Sigmoid colon (tissue), 4 donors: ENCODE data around the gene SELENOV.

ENCODE experiments used
- POLR2A ChIP-seq, 2 donors: fragments of 450-650 bp; IDR thresholded peaks; one replicate each; pipeline ENCODE4 v1.6.1; 2016; ENCODE audit warnings: antibody characterized with exemption in 2 of 2, mild to moderate bottlenecking in 2 of 2, moderate library complexity in 2 of 2
- POLR2AphosphoS5 ChIP-seq, 4 donors: sonication (generic); formaldehyde crosslinking; IDR thresholded peaks; one replicate each; pipeline ENCODE4 v1.6.1; 2017; ENCODE audit warnings: antibody characterized with exemption in 4 of 4
- TF ChIP-seq, protein P1 (sequence below), 4 experiments: fragments of 450-650 bp in 3 of 4; fragments of 200-600 bp in 1 of 4; IDR thresholded peaks; one replicate each; pipeline ENCODE4 v1.5.1; 2016 to 2019; ENCODE audit warnings: antibody characterized with exemption in 4 of 4, mild to moderate bottlenecking in 3 of 4, moderate library complexity in 2 of 4

DNA sequence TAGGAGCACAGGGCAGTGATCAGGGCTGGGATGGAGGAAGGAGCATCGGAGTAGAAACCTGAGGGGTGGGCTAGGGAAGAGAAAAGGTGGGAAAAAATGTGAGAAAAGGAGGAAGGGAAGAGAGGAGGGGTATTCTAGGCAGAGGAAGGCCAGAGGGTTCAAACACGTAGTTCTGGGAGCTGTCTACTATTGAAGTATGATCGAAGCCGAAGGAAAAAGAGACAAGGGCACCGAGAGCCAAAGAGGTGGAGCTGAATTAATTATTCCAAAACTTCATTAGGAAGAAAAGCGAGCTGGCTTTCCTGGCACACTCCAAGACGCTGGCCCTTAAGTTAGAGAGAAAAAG lies 8.4 kb upstream of the SELENOV start:
- TF ChIP-seq, protein P1, sequence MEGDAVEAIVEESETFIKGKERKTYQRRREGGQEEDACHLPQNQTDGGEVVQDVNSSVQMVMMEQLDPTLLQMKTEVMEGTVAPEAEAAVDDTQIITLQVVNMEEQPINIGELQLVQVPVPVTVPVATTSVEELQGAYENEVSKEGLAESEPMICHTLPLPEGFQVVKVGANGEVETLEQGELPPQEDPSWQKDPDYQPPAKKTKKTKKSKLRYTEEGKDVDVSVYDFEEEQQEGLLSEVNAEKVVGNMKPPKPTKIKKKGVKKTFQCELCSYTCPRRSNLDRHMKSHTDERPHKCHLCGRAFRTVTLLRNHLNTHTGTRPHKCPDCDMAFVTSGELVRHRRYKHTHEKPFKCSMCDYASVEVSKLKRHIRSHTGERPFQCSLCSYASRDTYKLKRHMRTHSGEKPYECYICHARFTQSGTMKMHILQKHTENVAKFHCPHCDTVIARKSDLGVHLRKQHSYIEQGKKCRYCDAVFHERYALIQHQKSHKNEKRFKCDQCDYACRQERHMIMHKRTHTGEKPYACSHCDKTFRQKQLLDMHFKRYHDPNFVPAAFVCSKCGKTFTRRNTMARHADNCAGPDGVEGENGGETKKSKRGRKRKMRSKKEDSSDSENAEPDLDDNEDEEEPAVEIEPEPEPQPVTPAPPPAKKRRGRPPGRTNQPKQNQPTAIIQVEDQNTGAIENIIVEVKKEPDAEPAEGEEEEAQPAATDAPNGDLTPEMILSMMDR (IDR thresholded peaks at IDR 0.05) = no peak
- TF ChIP-seq POLR2A (IDR thresholded peaks at IDR 0.05) (no peak), POLR2AphosphoS5 (IDR thresholded peaks at IDR 0.05) (no peak)
